HepG2 (cell line): ENCODE results near the gene SEC14L2. TPM values are rescaled to one million over a fixed set of nuclear protein-coding genes. Genes with fewer than 3 reads are reported as not detected.

Experiments
- ATAC-seq: fragments of 200-7000 bp; cut with Tn5 transposase; 3 replicates; pipeline ENCODE4 v1.9.1; 2020; ENCODE audit warnings: mild to moderate bottlenecking, moderate library complexity
- BruUV-seq: library from RNA; stranded (reverse); fragments of 400-500 nt; replicated peaks from 2 replicates; lab custom pipeline; 2021; lab: Mats Ljungman, UMichigan
- CTCF ChIA-PET: fragments of 300-600 bp; formaldehyde crosslinking; extraction: SDS; loops from one replicate; lab custom pipeline; 2021; ENCODE audit warnings: low total read pairs, inconsistent platforms, low intra/inter-chr PET ratio; lab: Yijun Ruan, JAX
- POLR2A ChIA-PET: fragments of 350-600 bp; sonication (Branson Sonifier 250); formaldehyde crosslinking; loops from one replicate; lab custom pipeline; 2020; ENCODE audit warnings: antibody characterized with exemption, inconsistent platforms; lab: Yijun Ruan, JAX
- DNase-seq: peaks from one replicate; pipeline ENCODE4 v3.0.0-alpha.2; 2015; ENCODE audit warnings: low spot score
- FAIRE-seq: peaks from 3 replicates; lab custom pipeline; 2011; peaks lifted over from hg19 to GRCh38; lab: Jason Lieb, UNC
- H2AFZ ChIP-seq: one replicate; pipeline ENCODE4 v1.6.1; 2011; ENCODE audit warnings: low read length, inconsistent platforms
- H3K27ac ChIP-seq: fragments of 300-600 bp; 3 replicates; pipeline ENCODE4 v1.8.0; 2011; ENCODE audit warnings: mixed run types, mild to moderate bottlenecking, mixed read lengths, low read length, inconsistent platforms; ENCODE audit not compliant: insufficient read depth; ENCODE audit errors: extremely low read length
- H3K27me3 ChIP-seq, 2 experiments: fragments of 200-600 bp in 1 of 2; 2 replicates in 1 of 2; 3 replicates in 1 of 2; pipeline versions ENCODE4 v1.6.0 to v1.8.0; 2011; ENCODE audit warnings: low read length in 2 of 2, mild to moderate bottlenecking in 2 of 2, moderate library complexity in 2 of 2, inconsistent platforms in 1 of 2; ENCODE audit not compliant: insufficient read depth in 2 of 2, control insufficient read depth in 1 of 2
- H3K36me3 ChIP-seq, 2 experiments: fragments of 200-600 bp in 1 of 2; replicated peaks in 1 of 2; 2 replicates in 1 of 2; 3 replicates in 1 of 2; pipeline versions ENCODE4 v1.5.1 to v1.8.0; 2011; ENCODE audit warnings: low read length in 2 of 2, inconsistent platforms in 1 of 2; ENCODE audit not compliant: insufficient read depth in 2 of 2, control insufficient read depth in 1 of 2
- H3K4me1 ChIP-seq: 2 replicates; pipeline ENCODE4 v1.5.1; 2012; ENCODE audit warnings: low read length, inconsistent platforms; ENCODE audit not compliant: insufficient read depth
- H3K4me2 ChIP-seq: 2 replicates; pipeline ENCODE4 v1.6.0; 2011; ENCODE audit warnings: low read depth, low read length, inconsistent platforms
- H3K4me3 ChIP-seq, 3 experiments: fragments of 200-600 bp in 1 of 3; sonication (generic), shearing (Covaris generic) in 1 of 3; replicated peaks in 1 of 3; 2 replicates each; pipeline ENCODE4 v1.5.1; 2011 to 2016; ENCODE audit warnings: low read length in 3 of 3, inconsistent platforms in 2 of 3, low read depth in 2 of 3, mild to moderate bottlenecking in 2 of 3, control low read depth in 1 of 3, mixed read lengths in 1 of 3; ENCODE audit not compliant: insufficient read depth in 1 of 3
- H3K79me2 ChIP-seq: one replicate; pipeline ENCODE4 v1.6.1; 2011; ENCODE audit warnings: low read length, inconsistent platforms; ENCODE audit not compliant: insufficient read depth
- H3K9ac ChIP-seq: 2 replicates; pipeline ENCODE4 v1.6.0; 2011; ENCODE audit warnings: mild to moderate bottlenecking, low read depth, low read length, inconsistent platforms; ENCODE audit not compliant: insufficient read depth
- H3K9me3 ChIP-seq: 2 replicates; pipeline ENCODE4 v1.5.1; 2012; ENCODE audit warnings: mild to moderate bottlenecking, low read length
- H4K20me1 ChIP-seq: 2 replicates; pipeline ENCODE4 v1.6.0; 2011; ENCODE audit warnings: inconsistent platforms, mild to moderate bottlenecking, low read length, moderate library complexity; ENCODE audit not compliant: insufficient read depth
- HDAC2 ChIP-seq: sonication (generic); formaldehyde crosslinking; IDR thresholded peaks from 2 replicates; pipeline ENCODE4 v1.4.0; 2020; ENCODE audit warnings: missing genetic modification reagents
- MAFF ChIP-seq: IDR thresholded peaks from 2 replicates; pipeline ENCODE4 v1.6.1; 2011; ENCODE audit warnings: low read depth, low read length, improper control_type of control experiment
- RFX5 ChIP-seq: IDR thresholded peaks from 2 replicates; pipeline ENCODE4 v1.6.1; 2011; ENCODE audit warnings: low read depth, low read length, improper control_type of control experiment
- SATB2 ChIP-seq: sonication (generic); formaldehyde crosslinking; IDR thresholded peaks from 2 replicates; pipeline ENCODE4 v1.5.0; 2020; ENCODE audit warnings: missing genetic modification reagents
- ZBTB21 ChIP-seq: sonication (generic); formaldehyde crosslinking; IDR thresholded peaks from 2 replicates; pipeline ENCODE4 v1.4.0; 2020; ENCODE audit warnings: missing genetic modification reagents
- WGBS: methylation state at CpG from one replicate; pipeline ENCODE4 v1.1.6; 2017; ENCODE audit warnings: low lambda C conversion rate; 5-methylcytosine and 5-hydroxymethylcytosine counted together
- in situ Hi-C: cut with HindIII; loops from 2 replicates; pipeline ENCODE4 v1.10.0; 2017; ENCODE audit warnings: low pct_unique_long_range_greater_than_20kb; ENCODE audit not compliant: extremely low pct_ligation_motif_present
- intact Hi-C: fragments of 100-400 bp; cut with micrococcal nuclease; formaldehyde crosslinking; loops from one replicate; pipeline ENCODE4 v1.10.0; 2022; ENCODE audit not compliant: unreplicated experiment
- polyA plus RNA-seq, 8 experiments: library from polyadenylated mRNA; depleted of rRNA in 3 of 8; stranded (reverse) in 7 of 8; unstranded in 1 of 8; fragments of >200 nt; fragmentation: Illumina TruSeq in 4 of 8; extraction: Trizol in 4 of 8; gene quantifications; 2 replicates each; pipeline versions ENCODE4 v1.2.1 to v1.2.3, GENCODE V29; 2011 to 2016; ENCODE audit warnings: low read depth in 4 of 8, missing spikeins in 1 of 8, mixed read lengths in 1 of 8; ENCODE audit not compliant: insufficient read depth in 1 of 8
- total RNA-seq, 5 experiments: library from RNA; depleted of rRNA; stranded (reverse); fragments of >200 nt; fragmentation: Illumina TruSeq; extraction: Trizol; gene quantifications; 2 replicates each; pipeline ENCODE4 v1.2.3, GENCODE V29; 2016; ENCODE audit warnings: low read depth in 1 of 5
- TF ChIP-seq, protein P1 (sequence below): sonication (generic); formaldehyde crosslinking; IDR thresholded peaks from 2 replicates; pipeline ENCODE4 v1.8.1; 2023; ENCODE audit warnings: mild to moderate bottlenecking, inconsistent platforms, moderate library complexity, missing genetic modification reagents, borderline replicate concordance
- TF ChIP-seq, protein P2 (sequence below): sonication (generic); formaldehyde crosslinking; IDR thresholded peaks from 2 replicates; pipeline ENCODE4 v1.4.0; 2020; ENCODE audit warnings: mild to moderate bottlenecking, missing genetic modification reagents

Gene SEC14L2
- total and polyA plus RNA-seq, 2 of the 13 experiments (the other 11 are each of a cell fraction or from before 2014, with no cell fraction given) = 4.1 to 5.1 TPM

DNA sequence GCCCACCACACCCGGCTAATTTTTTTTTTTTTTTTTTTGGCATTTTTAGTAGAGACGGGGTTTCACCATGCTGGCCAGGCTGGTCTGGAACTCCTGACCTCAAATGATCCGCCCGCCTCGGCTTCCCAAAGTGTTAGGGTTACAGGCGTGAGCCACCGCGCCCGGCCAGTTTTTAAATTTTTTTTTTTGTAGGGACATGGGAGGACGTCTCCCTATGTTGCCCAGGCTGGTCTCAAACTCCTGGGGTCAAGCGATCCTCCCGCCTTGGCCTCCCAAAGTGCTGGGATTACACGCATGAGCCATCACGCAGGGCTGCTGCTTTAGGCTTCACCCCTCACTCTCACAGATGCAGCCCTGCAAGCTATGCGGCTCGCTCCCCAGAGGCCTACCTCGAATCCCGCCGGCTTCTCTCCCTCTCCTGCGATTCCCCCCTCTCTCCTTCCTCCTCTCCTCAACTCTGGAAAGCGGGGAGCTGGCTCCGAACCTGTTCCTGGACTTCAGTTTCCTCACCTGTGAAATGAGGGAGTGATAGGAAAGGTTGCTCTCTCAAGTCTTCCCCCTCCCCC, 39.1 kb upstream of the SEC14L2 start:
- WGBS = 88% methylated on average over 22 of the region's 22 CpGs
- Histone ChIP-seq H3K27me3 (no peaks in the 10 kb centered on the region; a peak in 2 of 5 replicates), H3K27ac (no peak overlapping the region), H3K4me3 (peak overlapping the region in 2 of 3 experiments; percentile 96 to 99; a peak in 2 of 6 replicates), H2AFZ (no peak overlapping the region), H4K20me1 (peaks cover 19% of the 10 kb centered on the region), H3K79me2 (peaks cover 27% of the 10 kb centered on the region), H3K4me2 (peak overlapping the region; percentile 83), H3K9me3 (no peaks in the 10 kb centered on the region), H3K36me3 (peaks cover 0 to 16% of the 10 kb centered on the region in 2 experiments; a peak in 3 of 5 replicates), H3K4me1 (peaks cover 39% of the 10 kb centered on the region), H3K9ac (no peak overlapping the region)
- FAIRE-seq = no peak
- no TSS peak for BruUV-seq
- ATAC-seq = no peak
- intact Hi-C loops = no loop called here
- no peak for DNase-seq
- ChIA-PET CTCF (no interaction called here), POLR2A (interaction anchor here (1.1 to 2.0 kb wide), 4 partner anchors 30 to 65 kb away, joined by 4 to 39 read pairs (median 15); partner anchors contain the start of genes RNF215 and TBC1D10A)
- in situ Hi-C loops = no loop called here
- TF ChIP-seq ZBTB21 (CRISPR knock-in tag) = no peak
- TF ChIP-seq, protein P1, sequence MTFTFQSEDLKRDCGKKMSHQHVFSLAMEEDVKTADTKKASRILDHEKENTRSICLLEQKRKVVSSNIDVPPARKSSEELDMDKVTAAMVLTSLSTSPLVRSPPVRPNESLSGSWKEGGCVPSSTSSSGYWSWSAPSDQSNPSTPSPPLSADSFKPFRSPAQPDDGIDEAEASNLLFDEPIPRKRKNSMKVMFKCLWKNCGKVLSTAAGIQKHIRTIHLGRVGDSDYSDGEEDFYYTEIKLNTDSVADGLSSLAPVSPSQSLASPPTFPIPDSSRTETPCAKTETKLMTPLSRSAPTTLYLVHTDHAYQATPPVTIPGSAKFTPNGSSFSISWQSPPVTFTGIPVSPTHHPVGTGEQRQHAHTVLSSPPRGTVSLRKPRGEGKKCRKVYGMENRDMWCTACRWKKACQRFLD (CRISPR knock-in tag) = no peak
- TF ChIP-seq MAFF = no peak
- TF ChIP-seq, protein P2, sequence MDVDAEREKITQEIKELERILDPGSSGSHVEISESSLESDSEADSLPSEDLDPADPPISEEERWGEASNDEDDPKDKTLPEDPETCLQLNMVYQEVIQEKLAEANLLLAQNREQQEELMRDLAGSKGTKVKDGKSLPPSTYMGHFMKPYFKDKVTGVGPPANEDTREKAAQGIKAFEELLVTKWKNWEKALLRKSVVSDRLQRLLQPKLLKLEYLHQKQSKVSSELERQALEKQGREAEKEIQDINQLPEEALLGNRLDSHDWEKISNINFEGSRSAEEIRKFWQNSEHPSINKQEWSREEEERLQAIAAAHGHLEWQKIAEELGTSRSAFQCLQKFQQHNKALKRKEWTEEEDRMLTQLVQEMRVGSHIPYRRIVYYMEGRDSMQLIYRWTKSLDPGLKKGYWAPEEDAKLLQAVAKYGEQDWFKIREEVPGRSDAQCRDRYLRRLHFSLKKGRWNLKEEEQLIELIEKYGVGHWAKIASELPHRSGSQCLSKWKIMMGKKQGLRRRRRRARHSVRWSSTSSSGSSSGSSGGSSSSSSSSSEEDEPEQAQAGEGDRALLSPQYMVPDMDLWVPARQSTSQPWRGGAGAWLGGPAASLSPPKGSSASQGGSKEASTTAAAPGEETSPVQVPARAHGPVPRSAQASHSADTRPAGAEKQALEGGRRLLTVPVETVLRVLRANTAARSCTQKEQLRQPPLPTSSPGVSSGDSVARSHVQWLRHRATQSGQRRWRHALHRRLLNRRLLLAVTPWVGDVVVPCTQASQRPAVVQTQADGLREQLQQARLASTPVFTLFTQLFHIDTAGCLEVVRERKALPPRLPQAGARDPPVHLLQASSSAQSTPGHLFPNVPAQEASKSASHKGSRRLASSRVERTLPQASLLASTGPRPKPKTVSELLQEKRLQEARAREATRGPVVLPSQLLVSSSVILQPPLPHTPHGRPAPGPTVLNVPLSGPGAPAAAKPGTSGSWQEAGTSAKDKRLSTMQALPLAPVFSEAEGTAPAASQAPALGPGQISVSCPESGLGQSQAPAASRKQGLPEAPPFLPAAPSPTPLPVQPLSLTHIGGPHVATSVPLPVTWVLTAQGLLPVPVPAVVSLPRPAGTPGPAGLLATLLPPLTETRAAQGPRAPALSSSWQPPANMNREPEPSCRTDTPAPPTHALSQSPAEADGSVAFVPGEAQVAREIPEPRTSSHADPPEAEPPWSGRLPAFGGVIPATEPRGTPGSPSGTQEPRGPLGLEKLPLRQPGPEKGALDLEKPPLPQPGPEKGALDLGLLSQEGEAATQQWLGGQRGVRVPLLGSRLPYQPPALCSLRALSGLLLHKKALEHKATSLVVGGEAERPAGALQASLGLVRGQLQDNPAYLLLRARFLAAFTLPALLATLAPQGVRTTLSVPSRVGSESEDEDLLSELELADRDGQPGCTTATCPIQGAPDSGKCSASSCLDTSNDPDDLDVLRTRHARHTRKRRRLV (CRISPR knock-in tag) = no peak
- no peak for TF ChIP-seq RFX5
- no peak for TF ChIP-seq SATB2 (CRISPR knock-in tag)
- TF ChIP-seq HDAC2 (CRISPR knock-in tag) = no peak
